ENCODE results near the gene ARSI.

DNA sequence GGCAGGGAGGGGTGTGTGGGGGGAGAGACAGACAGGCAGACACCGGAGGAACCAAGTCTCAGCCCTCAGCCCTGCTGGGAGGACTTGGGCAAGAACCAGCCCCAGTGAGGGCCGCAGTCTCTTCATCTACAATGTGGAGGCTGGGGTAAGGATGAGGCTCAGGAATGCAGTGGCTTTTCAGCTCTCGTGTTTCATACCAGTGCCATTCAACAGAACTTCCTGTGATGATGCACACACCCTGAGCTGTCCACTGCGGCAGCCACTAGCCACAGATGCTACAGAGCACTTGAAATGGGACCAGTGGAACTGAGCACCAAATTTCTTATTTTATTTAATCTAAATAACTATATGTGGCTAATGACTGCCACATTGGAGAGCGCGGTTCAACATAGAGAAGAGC lies 23.8 kb downstream of the ARSI start:
- TF ChIP-seq, protein P1, sequence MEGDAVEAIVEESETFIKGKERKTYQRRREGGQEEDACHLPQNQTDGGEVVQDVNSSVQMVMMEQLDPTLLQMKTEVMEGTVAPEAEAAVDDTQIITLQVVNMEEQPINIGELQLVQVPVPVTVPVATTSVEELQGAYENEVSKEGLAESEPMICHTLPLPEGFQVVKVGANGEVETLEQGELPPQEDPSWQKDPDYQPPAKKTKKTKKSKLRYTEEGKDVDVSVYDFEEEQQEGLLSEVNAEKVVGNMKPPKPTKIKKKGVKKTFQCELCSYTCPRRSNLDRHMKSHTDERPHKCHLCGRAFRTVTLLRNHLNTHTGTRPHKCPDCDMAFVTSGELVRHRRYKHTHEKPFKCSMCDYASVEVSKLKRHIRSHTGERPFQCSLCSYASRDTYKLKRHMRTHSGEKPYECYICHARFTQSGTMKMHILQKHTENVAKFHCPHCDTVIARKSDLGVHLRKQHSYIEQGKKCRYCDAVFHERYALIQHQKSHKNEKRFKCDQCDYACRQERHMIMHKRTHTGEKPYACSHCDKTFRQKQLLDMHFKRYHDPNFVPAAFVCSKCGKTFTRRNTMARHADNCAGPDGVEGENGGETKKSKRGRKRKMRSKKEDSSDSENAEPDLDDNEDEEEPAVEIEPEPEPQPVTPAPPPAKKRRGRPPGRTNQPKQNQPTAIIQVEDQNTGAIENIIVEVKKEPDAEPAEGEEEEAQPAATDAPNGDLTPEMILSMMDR (IDR thresholded peaks at IDR 0.05; ENCODE audit: insufficient read depth, low read length) = no peak
- TF ChIP-seq POLR2AphosphoS5 (IDR thresholded peaks at IDR 0.05; ENCODE audit: low read depth) = no peak
